ENCODE data around the gene GRIN1.

The GRIN1 gene

DNA sequence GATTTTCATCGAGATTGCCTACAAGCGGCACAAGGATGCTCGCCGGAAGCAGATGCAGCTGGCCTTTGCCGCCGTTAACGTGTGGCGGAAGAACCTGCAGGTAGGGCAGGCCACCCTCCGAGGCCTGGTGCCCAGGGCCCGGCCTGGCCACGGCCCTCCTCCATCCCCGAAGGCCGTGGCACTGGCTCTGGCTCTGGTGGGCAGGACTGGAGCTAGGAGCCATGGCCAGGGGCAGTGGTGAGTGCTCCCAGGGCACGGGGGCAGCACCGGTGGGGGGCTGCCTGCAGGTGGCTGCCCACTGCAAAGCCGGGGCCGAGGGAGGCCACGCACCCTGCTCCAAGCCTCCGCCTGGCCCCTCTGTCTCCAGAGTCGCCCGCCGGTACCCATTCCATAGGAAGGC is 24.9 kb downstream of the GRIN1 start:
- H3K27me3 ChIP-seq (ENCODE audit: insufficient read depth, low read length, poor library complexity, severe bottlenecking): peaks cover 12% of the 10 kb centered on the region
- TF ChIP-seq CTCF (conservative IDR thresholded peaks at IDR 0.05; ENCODE audit: low read length): no peak
- H3K9ac ChIP-seq (ENCODE audit: low read depth, low read length, poor library complexity, severe bottlenecking): no peak overlapping the region

GRCh38 chr9:137164370-137165249 is 25.7 kb downstream of the GRIN1 start:
- H3K9ac ChIP-seq (ENCODE audit: low read depth, low read length, poor library complexity, severe bottlenecking): no peak overlapping the region
- no peak overlapping the region for H3K4me2 ChIP-seq (ENCODE audit: low read depth, low read length, poor library complexity, severe bottlenecking)
- H3K36me3 ChIP-seq (ENCODE audit: insufficient read depth, low read length): no peaks in the 10 kb centered on the region
- TF ChIP-seq CTCF (conservative IDR thresholded peaks at IDR 0.05; ENCODE audit: low read length) (no peak), EZH2phosphoT487 (IDR thresholded peaks at IDR 0.05; ENCODE audit: borderline replicate concordance) (no peak)
- H3K4me3 ChIP-seq (ENCODE audit: low read length, poor library complexity, severe bottlenecking): no peak overlapping the region
- no peaks in the 10 kb centered on the region for H4K20me1 ChIP-seq (ENCODE audit: insufficient read depth, low read length, poor library complexity, severe bottlenecking)
- H3F3A ChIP-seq (ENCODE audit: low read depth): no peaks in the 10 kb centered on the region
- H3K79me2 ChIP-seq (ENCODE audit: insufficient read depth, low read length): no peaks in the 10 kb centered on the region
- no peaks in the 10 kb centered on the region for H3K9me3 ChIP-seq (ENCODE audit: insufficient read depth, low read depth, low read length)
- H3K9me2 ChIP-seq (replicated peaks; ENCODE audit: low read depth, low read length): no peaks in the 10 kb centered on the region
- peaks cover 20% of the 10 kb centered on the region for H3K27me3 ChIP-seq (ENCODE audit: insufficient read depth, low read length, poor library complexity, severe bottlenecking)
- H3K4me1 ChIP-seq (ENCODE audit: insufficient read depth, low read length, poor library complexity, severe bottlenecking): peaks cover 4% of the 10 kb centered on the region
- no peak overlapping the region for H2AFZ ChIP-seq (ENCODE audit: low read length)

More for the DNA sequence above, 24.9 kb downstream of the GRIN1 start:
- Histone ChIP-seq H3K4me3 (ENCODE audit: low read length, poor library complexity, severe bottlenecking) (no peak overlapping the region), H3K9me3 (ENCODE audit: insufficient read depth, low read depth, low read length) (no peaks in the 10 kb centered on the region), H4K20me1 (ENCODE audit: insufficient read depth, low read length, poor library complexity, severe bottlenecking) (no peaks in the 10 kb centered on the region), H3K79me2 (ENCODE audit: insufficient read depth, low read length) (no peaks in the 10 kb centered on the region), H2AFZ (ENCODE audit: low read length) (no peak overlapping the region), H3F3A (ENCODE audit: low read depth) (no peaks in the 10 kb centered on the region), H3K4me2 (ENCODE audit: low read depth, low read length, poor library complexity, severe bottlenecking) (no peak overlapping the region), H3K9me2 (replicated peaks; ENCODE audit: low read depth, low read length) (no peaks in the 10 kb centered on the region), H3K36me3 (ENCODE audit: insufficient read depth, low read length) (no peaks in the 10 kb centered on the region), H3K4me1 (ENCODE audit: insufficient read depth, low read length, poor library complexity, severe bottlenecking) (peaks cover 13% of the 10 kb centered on the region)

DNA sequence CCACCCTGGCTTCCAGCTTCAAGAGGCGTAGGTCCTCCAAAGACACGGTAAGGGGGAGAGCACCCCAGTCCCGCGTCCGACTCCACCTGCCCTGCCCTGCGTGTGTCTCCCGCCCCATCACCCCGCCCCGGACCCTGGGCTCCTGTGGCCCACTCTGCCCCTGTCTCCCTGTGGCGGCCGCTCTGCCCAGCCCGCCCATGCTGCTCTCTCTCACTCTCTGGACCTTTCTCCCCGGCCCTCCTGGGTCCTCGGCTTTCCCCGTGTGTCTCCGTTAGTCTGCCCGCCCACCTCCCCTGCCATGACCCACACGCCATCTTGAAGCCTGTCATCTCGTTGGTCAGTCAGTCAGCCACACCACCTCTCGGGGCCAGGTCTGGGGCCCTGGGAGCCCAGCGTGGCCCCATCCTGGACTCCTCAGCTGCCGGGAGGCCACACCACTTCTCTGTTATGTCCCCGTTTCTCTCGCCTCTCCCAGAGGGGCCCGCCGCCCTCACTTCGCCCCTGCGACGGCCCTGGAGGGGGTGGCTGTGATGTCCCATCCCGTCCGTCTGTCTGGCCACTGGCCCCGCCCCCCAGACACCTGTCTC is 26.4 kb downstream of the GRIN1 start:
- Histone ChIP-seq H3F3A (ENCODE audit: low read depth) (no peaks in the 10 kb centered on the region), H3K9ac (ENCODE audit: low read depth, low read length, poor library complexity, severe bottlenecking) (no peak overlapping the region), H3K4me3 (ENCODE audit: low read length, poor library complexity, severe bottlenecking) (no peak overlapping the region), H3K9me2 (replicated peaks; ENCODE audit: low read depth, low read length) (no peaks in the 10 kb centered on the region), H3K36me3 (ENCODE audit: insufficient read depth, low read length) (no peaks in the 10 kb centered on the region), H3K4me1 (ENCODE audit: insufficient read depth, low read length, poor library complexity, severe bottlenecking) (peaks cover 2% of the 10 kb centered on the region), H3K9me3 (ENCODE audit: insufficient read depth, low read depth, low read length) (no peaks in the 10 kb centered on the region), H3K79me2 (ENCODE audit: insufficient read depth, low read length) (no peaks in the 10 kb centered on the region), H4K20me1 (ENCODE audit: insufficient read depth, low read length, poor library complexity, severe bottlenecking) (no peaks in the 10 kb centered on the region), H3K4me2 (ENCODE audit: low read depth, low read length, poor library complexity, severe bottlenecking) (no peak overlapping the region), H2AFZ (ENCODE audit: low read length) (no peak overlapping the region), H3K27me3 (ENCODE audit: insufficient read depth, low read length, poor library complexity, severe bottlenecking) (peaks cover 20% of the 10 kb centered on the region)
- no peak for TF ChIP-seq CTCF (conservative IDR thresholded peaks at IDR 0.05; ENCODE audit: low read length)
